GM23338 (cell line): ENCODE measurements around the gene BAG2.

ENCODE experiments used
- CREB1 ChIP-seq: fragments of 250-450 bp; sonication (Bioruptor Pico); IDR thresholded peaks from 2 replicates; pipeline ENCODE4 v1.5.0; 2020; ENCODE audit warnings: low read depth, mild to moderate bottlenecking, moderate library complexity
- EZH2 ChIP-seq: fragments of 200-600 bp; sonication (generic); IDR thresholded peaks from one replicate; pipeline ENCODE4 v1.8.0; 2017; ENCODE audit warnings: antibody characterized with exemption, mild to moderate bottlenecking, low read depth; ENCODE audit not compliant: unreplicated experiment
- EZH2phosphoT487 ChIP-seq: fragments of 200-600 bp; sonication (generic); IDR thresholded peaks from one replicate; pipeline ENCODE4 v1.8.1; 2018; ENCODE audit warnings: antibody characterized with exemption; ENCODE audit not compliant: unreplicated experiment
- JUNB ChIP-seq: IDR thresholded peaks from one replicate; pipeline ENCODE4 v1.6.1; 2016; ENCODE audit warnings: antibody characterized with exemption; ENCODE audit not compliant: unreplicated experiment
- NANOG ChIP-seq: IDR thresholded peaks from 2 replicates; pipeline ENCODE4 v1.6.1; 2016; ENCODE audit warnings: antibody characterized with exemption, borderline replicate concordance
- POLR2AphosphoS5 ChIP-seq: IDR thresholded peaks from 2 replicates; pipeline ENCODE4 v1.6.1; 2016; ENCODE audit warnings: antibody characterized with exemption, low read depth
- STAT1 ChIP-seq: IDR thresholded peaks from one replicate; pipeline ENCODE4 v1.6.1; 2016; ENCODE audit warnings: antibody characterized with exemption; ENCODE audit not compliant: unreplicated experiment
- ZNF114 ChIP-seq: fragments of 250-450 bp; sonication (Bioruptor Pico); IDR thresholded peaks from 2 replicates; pipeline ENCODE4 v1.5.0; 2020; ENCODE audit warnings: mild to moderate bottlenecking, moderate library complexity
- ZNF331 ChIP-seq: fragments of 250-450 bp; sonication (Bioruptor Pico); IDR thresholded peaks from 2 replicates; pipeline ENCODE4 v1.5.0; 2020; ENCODE audit warnings: low read depth, mild to moderate bottlenecking, moderate library complexity
- TF ChIP-seq, protein P1 (sequence below): IDR thresholded peaks from one replicate; pipeline ENCODE4 v1.6.1; 2018; ENCODE audit warnings: antibody characterized with exemption; ENCODE audit not compliant: unreplicated experiment
- TF ChIP-seq, protein P2 (sequence below), 2 experiments: fragments of 200-600 bp in 1 of 2; sonication (generic) in 1 of 2; conservative IDR thresholded peaks; 2 replicates each; pipeline versions ENCODE4 v1.5.1 to v1.6.1; 2016 to 2017; ENCODE audit warnings: antibody characterized with exemption in 2 of 2, low read depth in 2 of 2, mild to moderate bottlenecking in 2 of 2, moderate library complexity in 1 of 2
- TF ChIP-seq, protein P3 (sequence below): IDR thresholded peaks from 2 replicates; pipeline ENCODE4 v1.6.1; 2016; ENCODE audit warnings: antibody characterized with exemption
- TF ChIP-seq, protein P4 (sequence below): fragments of 250-450 bp; sonication (Bioruptor Pico); IDR thresholded peaks from 2 replicates; pipeline ENCODE4 v1.5.0; 2020; ENCODE audit warnings: mild to moderate bottlenecking, moderate library complexity

DNA sequence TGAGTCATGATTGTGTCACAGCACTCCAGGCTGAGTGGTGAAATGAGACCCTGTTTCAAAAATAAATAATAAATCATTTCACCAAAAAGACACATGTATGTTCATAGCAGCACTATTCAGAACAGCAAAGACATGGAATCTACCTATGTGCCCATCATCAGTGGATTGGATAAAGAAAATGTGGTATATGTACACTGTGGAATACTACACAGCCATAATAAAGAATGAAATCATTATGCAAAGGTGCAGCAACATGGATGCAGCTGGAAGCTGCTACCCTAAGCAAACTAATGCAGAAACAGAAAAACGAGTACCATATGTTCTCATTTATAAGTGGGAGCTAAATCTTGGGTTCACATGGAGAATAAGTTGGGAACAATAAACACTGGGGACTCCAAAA lies 49.0 kb upstream of the BAG2 start:
- TF ChIP-seq, protein P1, sequence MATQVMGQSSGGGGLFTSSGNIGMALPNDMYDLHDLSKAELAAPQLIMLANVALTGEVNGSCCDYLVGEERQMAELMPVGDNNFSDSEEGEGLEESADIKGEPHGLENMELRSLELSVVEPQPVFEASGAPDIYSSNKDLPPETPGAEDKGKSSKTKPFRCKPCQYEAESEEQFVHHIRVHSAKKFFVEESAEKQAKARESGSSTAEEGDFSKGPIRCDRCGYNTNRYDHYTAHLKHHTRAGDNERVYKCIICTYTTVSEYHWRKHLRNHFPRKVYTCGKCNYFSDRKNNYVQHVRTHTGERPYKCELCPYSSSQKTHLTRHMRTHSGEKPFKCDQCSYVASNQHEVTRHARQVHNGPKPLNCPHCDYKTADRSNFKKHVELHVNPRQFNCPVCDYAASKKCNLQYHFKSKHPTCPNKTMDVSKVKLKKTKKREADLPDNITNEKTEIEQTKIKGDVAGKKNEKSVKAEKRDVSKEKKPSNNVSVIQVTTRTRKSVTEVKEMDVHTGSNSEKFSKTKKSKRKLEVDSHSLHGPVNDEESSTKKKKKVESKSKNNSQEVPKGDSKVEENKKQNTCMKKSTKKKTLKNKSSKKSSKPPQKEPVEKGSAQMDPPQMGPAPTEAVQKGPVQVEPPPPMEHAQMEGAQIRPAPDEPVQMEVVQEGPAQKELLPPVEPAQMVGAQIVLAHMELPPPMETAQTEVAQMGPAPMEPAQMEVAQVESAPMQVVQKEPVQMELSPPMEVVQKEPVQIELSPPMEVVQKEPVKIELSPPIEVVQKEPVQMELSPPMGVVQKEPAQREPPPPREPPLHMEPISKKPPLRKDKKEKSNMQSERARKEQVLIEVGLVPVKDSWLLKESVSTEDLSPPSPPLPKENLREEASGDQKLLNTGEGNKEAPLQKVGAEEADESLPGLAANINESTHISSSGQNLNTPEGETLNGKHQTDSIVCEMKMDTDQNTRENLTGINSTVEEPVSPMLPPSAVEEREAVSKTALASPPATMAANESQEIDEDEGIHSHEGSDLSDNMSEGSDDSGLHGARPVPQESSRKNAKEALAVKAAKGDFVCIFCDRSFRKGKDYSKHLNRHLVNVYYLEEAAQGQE, result no peak
- TF ChIP-seq CREB1 (no peak), POLR2AphosphoS5 (no peak), STAT1 (no peak), EZH2phosphoT487 (no peak), EZH2 (no peak), ZNF114 (CRISPR knock-in tag) (no peak), ZNF331 (CRISPR knock-in tag) (no peak), JUNB (no peak), NANOG (no peak)
- TF ChIP-seq, protein P2, sequence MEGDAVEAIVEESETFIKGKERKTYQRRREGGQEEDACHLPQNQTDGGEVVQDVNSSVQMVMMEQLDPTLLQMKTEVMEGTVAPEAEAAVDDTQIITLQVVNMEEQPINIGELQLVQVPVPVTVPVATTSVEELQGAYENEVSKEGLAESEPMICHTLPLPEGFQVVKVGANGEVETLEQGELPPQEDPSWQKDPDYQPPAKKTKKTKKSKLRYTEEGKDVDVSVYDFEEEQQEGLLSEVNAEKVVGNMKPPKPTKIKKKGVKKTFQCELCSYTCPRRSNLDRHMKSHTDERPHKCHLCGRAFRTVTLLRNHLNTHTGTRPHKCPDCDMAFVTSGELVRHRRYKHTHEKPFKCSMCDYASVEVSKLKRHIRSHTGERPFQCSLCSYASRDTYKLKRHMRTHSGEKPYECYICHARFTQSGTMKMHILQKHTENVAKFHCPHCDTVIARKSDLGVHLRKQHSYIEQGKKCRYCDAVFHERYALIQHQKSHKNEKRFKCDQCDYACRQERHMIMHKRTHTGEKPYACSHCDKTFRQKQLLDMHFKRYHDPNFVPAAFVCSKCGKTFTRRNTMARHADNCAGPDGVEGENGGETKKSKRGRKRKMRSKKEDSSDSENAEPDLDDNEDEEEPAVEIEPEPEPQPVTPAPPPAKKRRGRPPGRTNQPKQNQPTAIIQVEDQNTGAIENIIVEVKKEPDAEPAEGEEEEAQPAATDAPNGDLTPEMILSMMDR (conservative IDR thresholded peaks at IDR 0.05; ENCODE audit: low read depth in 2 of 2), result no peak
- TF ChIP-seq, protein P3, sequence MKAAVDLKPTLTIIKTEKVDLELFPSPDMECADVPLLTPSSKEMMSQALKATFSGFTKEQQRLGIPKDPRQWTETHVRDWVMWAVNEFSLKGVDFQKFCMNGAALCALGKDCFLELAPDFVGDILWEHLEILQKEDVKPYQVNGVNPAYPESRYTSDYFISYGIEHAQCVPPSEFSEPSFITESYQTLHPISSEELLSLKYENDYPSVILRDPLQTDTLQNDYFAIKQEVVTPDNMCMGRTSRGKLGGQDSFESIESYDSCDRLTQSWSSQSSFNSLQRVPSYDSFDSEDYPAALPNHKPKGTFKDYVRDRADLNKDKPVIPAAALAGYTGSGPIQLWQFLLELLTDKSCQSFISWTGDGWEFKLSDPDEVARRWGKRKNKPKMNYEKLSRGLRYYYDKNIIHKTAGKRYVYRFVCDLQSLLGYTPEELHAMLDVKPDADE, result no peak
- TF ChIP-seq, protein P4, sequence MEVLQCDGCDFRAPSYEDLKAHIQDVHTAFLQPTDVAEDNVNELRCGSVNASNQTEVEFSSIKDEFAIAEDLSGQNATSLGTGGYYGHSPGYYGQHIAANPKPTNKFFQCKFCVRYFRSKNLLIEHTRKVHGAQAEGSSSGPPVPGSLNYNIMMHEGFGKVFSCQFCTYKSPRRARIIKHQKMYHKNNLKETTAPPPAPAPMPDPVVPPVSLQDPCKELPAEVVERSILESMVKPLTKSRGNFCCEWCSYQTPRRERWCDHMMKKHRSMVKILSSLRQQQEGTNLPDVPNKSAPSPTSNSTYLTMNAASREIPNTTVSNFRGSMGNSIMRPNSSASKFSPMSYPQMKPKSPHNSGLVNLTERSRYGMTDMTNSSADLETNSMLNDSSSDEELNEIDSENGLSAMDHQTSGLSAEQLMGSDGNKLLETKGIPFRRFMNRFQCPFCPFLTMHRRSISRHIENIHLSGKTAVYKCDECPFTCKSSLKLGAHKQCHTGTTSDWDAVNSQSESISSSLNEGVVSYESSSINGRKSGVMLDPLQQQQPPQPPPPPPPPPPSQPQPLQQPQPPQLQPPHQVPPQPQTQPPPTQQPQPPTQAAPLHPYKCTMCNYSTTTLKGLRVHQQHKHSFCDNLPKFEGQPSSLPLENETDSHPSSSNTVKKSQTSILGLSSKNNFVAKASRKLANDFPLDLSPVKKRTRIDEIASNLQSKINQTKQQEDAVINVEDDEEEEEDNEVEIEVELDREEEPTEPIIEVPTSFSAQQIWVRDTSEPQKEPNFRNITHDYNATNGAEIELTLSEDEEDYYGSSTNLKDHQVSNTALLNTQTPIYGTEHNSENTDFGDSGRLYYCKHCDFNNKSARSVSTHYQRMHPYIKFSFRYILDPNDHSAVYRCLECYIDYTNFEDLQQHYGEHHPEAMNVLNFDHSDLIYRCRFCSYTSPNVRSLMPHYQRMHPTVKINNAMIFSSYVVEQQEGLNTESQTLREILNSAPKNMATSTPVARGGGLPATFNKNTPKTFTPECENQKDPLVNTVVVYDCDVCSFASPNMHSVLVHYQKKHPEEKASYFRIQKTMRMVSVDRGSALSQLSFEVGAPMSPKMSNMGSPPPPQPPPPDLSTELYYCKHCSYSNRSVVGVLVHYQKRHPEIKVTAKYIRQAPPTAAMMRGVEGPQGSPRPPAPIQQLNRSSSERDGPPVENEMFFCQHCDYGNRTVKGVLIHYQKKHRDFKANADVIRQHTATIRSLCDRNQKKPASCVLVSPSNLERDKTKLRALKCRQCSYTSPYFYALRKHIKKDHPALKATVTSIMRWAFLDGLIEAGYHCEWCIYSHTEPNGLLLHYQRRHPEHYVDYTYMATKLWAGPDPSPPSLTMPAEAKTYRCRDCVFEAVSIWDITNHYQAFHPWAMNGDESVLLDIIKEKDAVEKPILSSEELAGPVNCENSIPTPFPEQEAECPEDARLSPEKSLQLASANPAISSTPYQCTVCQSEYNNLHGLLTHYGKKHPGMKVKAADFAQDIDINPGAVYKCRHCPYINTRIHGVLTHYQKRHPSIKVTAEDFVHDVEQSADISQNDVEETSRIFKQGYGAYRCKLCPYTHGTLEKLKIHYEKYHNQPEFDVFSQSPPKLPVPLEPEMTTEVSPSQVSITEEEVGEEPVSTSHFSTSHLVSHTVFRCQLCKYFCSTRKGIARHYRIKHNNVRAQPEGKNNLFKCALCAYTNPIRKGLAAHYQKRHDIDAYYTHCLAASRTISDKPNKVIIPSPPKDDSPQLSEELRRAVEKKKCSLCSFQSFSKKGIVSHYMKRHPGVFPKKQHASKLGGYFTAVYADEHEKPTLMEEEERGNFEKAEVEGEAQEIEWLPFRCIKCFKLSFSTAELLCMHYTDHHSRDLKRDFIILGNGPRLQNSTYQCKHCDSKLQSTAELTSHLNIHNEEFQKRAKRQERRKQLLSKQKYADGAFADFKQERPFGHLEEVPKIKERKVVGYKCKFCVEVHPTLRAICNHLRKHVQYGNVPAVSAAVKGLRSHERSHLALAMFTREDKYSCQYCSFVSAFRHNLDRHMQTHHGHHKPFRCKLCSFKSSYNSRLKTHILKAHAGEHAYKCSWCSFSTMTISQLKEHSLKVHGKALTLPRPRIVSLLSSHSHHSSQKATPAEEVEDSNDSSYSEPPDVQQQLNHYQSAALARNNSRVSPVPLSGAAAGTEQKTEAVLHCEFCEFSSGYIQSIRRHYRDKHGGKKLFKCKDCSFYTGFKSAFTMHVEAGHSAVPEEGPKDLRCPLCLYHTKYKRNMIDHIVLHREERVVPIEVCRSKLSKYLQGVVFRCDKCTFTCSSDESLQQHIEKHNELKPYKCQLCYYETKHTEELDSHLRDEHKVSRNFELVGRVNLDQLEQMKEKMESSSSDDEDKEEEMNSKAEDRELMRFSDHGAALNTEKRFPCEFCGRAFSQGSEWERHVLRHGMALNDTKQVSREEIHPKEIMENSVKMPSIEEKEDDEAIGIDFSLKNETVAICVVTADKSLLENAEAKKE, result no peak
